Measurements from ENCODE around the gene NABP1. TPM values are rescaled to one million over a fixed set of nuclear protein-coding genes. Genes with fewer than 3 reads are reported as not detected.

NABP1 gene
- total RNA-seq, 1 experiment from 2014 or later, result 5.8 TPM

- POLR2A ChIA-PET, result no interaction called here
- TF ChIP-seq NFATC4 (CRISPR knock-in tag; IDR thresholded peaks at IDR 0.05), result no peak
- no peak for TF ChIP-seq ZNF263 (CRISPR knock-in tag; IDR thresholded peaks at IDR 0.05; ENCODE audit: low read depth)
- no peak for TF ChIP-seq ATF3 (CRISPR knock-in tag; conservative IDR thresholded peaks at IDR 0.05)
- no peak for TF ChIP-seq FOXJ3 (CRISPR knock-in tag; IDR thresholded peaks at IDR 0.05; ENCODE audit: borderline replicate concordance)
- no peak for TF ChIP-seq AR (CRISPR knock-in tag; IDR thresholded peaks at IDR 0.05)
- no peak for TF ChIP-seq ZNF396 (CRISPR knock-in tag; IDR thresholded peaks at IDR 0.05; ENCODE audit: borderline replicate concordance)
- TF ChIP-seq TEAD4 (CRISPR knock-in tag; IDR thresholded peaks at IDR 0.05), result no peak
- TF ChIP-seq CREB1 (CRISPR knock-in tag; IDR thresholded peaks at IDR 0.05), result no peak
- TF ChIP-seq NFYB (CRISPR knock-in tag; conservative IDR thresholded peaks at IDR 0.05; ENCODE audit: low read depth), result no peak
- TF ChIP-seq ZBTB43 (CRISPR knock-in tag; IDR thresholded peaks at IDR 0.05), result no peak
- Mint-ChIP-seq H3K4me3 (no peak overlapping the region), H3K27ac (no peak overlapping the region), H3K27me3 (ENCODE audit: low read depth) (peaks cover 4% of the 10 kb centered on the region), H3K9me3 (no peaks in the 10 kb centered on the region), H3K36me3 (no peaks in the 10 kb centered on the region), H3K4me1 (peaks cover 4% of the 10 kb centered on the region)
- DNase-seq (ENCODE audit: low spot score) (no peak), ATAC-seq (no peak)
- CTCF ChIA-PET, result no interaction called here
Measured at GRCh38 chr2:191670787-191671186, 7.1 kb upstream of the NABP1 start.

GRCh38 chr2:191675807-191676721 lies 1.9 kb upstream of the NABP1 start:
- no peak overlapping the region for H3K27ac Mint-ChIP-seq
- no peaks in the 10 kb centered on the region for H3K36me3 Mint-ChIP-seq
- TF ChIP-seq IRF2 (CRISPR knock-in tag; IDR thresholded peaks at IDR 0.05; ENCODE audit: borderline replicate concordance, low read depth), result no peak
- no peak for TF ChIP-seq NFE2L1 (CRISPR knock-in tag; IDR thresholded peaks at IDR 0.05)
- no peak for TF ChIP-seq FOXK1 (CRISPR knock-in tag; IDR thresholded peaks at IDR 0.05)
- no peak for TF ChIP-seq ZNF425 (CRISPR knock-in tag; conservative IDR thresholded peaks at IDR 0.05)
- no peak for TF ChIP-seq SMAD4 (CRISPR knock-in tag; IDR thresholded peaks at IDR 0.05)
- TF ChIP-seq ZMAT4 (CRISPR knock-in tag; IDR thresholded peaks at IDR 0.05), result no peak
- TF ChIP-seq MXD4 (CRISPR knock-in tag; IDR thresholded peaks at IDR 0.05; ENCODE audit: borderline replicate concordance), result no peak
- TF ChIP-seq ZNF416 (CRISPR knock-in tag; IDR thresholded peaks at IDR 0.05), result no peak
- TF ChIP-seq TEAD1 (CRISPR knock-in tag; IDR thresholded peaks at IDR 0.05), result no peak
- TF ChIP-seq TP53 (CRISPR knock-in tag; IDR thresholded peaks at IDR 0.05), result no peak
- TF ChIP-seq PRRX2 (CRISPR knock-in tag; IDR thresholded peaks at IDR 0.05), result no peak
- TF ChIP-seq ETV6 (CRISPR knock-in tag; IDR thresholded peaks at IDR 0.05), result no peak
- TF ChIP-seq SOX15 (CRISPR knock-in tag; IDR thresholded peaks at IDR 0.05), result no peak
- TF ChIP-seq JAZF1 (CRISPR knock-in tag; IDR thresholded peaks at IDR 0.05), result no peak
- TF ChIP-seq ZBTB43 (CRISPR knock-in tag; IDR thresholded peaks at IDR 0.05), result no peak
- TF ChIP-seq JUN (CRISPR knock-in tag; IDR thresholded peaks at IDR 0.05), result no peak
- TF ChIP-seq ZNF138 (CRISPR knock-in tag; conservative IDR thresholded peaks at IDR 0.05), result no peak
- no peak for TF ChIP-seq ATF2 (CRISPR knock-in tag; IDR thresholded peaks at IDR 0.05; ENCODE audit: borderline replicate concordance, low read depth)
- ATAC-seq (no peak), DNase-seq (ENCODE audit: low spot score) (no peak)
- ChIA-PET CTCF (no interaction called here), POLR2A (interaction anchor here (0.8 kb wide), 1 partner anchor 133 kb away, joined by 5 read pairs; no protein-coding TSS in a partner anchor)
- H3K9me3 Mint-ChIP-seq, result no peaks in the 10 kb centered on the region
- H3K4me1 Mint-ChIP-seq, result peaks cover 17% of the 10 kb centered on the region
- peaks cover 21% of the 10 kb centered on the region for H3K27me3 Mint-ChIP-seq (ENCODE audit: low read depth)
- 0 out of 2 replicates have a peak overlapping the region, but pooled peaks have one; percentile 96 for H3K4me3 Mint-ChIP-seq

All from WTC11 (cell line).